Brain pericyte (primary cell): ENCODE results near the gene VAMP1.

ENCODE experiments used
- DNase-seq: peaks from one replicate; pipeline ENCODE4 v3.0.0-alpha.2; 2012; ENCODE audit warnings: low read depth, low spot score

The VAMP1 gene

GRCh38 chr12:6425590-6426531 lies 44.6 kb downstream of the VAMP1 start:
- DNase-seq: no peak

DNA sequence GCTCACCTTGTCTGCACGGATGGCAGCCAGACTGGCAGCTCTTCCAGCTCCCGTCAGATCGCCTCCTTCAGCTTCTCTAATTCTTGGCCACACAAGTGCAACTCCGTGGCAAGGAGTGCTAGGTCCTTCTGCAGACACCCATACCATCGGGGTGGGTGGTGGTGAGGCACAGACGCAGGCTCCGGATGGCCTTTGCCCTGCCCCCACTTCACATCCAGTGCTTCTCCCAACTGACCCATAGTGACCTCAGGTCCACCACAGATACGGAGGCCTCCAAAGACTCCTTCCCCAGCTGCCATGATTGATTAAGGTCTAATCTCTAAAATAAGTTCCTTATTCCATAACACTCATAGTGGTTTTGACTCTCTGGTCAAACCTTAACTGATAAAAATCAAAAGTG lies 45.6 kb downstream of the VAMP1 start:
- DNase-seq: no peak

- DNase-seq: no peak
These were observed 46.5 kb downstream of the VAMP1 start for GRCh38 chr12:6424008-6424347.

DNA sequence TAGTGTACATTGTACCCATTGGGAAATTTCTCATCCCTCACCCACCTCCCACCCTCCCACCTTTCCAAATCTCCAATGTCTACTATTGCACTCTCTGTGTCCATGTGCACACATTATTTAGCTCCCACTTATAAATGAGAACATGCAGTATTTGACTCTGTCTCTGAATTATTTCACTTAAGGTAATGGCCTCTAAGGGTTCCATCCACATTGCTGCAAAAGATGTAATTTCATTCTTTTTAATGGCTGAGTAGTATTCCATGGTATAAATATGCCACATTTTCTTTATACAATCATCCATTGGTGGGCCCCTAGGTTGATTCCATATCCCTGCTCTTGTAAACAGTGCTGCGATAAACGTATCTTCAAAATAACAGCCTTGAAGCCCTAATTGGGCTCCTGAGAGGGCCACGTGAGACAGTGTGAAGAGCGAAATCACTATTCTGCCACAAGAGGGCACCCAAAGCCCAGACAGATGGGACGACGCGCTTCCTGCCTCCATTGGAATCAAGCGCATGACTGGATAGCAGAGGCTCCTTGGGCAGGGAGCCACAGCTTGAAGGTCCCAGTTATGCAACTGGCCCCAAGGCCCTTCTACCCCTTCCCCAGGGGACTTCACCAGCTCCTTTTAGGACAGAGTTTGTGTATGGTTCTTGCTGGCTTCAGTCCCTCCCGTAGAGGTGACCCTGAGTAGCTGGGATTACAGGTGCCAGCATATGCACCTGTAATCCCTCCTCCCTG lies 47.0 kb downstream of the VAMP1 start:
- peak; percentile 63 for DNase-seq

DNA sequence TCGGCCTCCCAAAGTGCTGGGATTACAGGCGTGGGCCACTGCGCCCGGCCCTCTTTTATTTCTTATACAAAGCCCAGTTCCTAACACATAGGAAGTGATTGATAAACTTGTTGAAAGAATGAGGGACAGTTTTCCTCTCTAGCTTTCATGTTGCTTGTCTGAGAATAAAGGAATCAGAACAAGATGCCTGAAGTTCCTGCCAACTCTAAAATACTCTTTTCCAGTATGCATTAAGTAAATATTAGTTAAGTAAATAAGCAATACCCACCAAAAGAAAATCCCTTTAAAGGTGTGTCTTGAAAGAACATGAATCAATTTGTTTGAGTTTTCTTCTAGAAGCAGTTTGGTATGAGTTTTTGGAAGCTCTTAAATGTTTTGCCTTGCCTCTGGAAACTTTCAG lies 50.1 kb downstream of the VAMP1 start:
- no peak for DNase-seq

GRCh38 chr12:6418796-6419195 lies 51.7 kb downstream of the VAMP1 start:
- no peak for DNase-seq

GRCh38 chr12:6416596-6416995 lies 53.9 kb downstream of the VAMP1 start:
- no peak for DNase-seq
